ENCODE data around the gene WNT4. TPM values are rescaled to one million over a fixed set of nuclear protein-coding genes. Genes with fewer than 3 reads are reported as not detected.

WNT4 gene
- total and polyA plus RNA-seq, 10 of the 15 experiments (the other 5 are each of a cell fraction or from before 2014, with no cell fraction given), result 0.01 TPM; not detected in 9

DNA sequence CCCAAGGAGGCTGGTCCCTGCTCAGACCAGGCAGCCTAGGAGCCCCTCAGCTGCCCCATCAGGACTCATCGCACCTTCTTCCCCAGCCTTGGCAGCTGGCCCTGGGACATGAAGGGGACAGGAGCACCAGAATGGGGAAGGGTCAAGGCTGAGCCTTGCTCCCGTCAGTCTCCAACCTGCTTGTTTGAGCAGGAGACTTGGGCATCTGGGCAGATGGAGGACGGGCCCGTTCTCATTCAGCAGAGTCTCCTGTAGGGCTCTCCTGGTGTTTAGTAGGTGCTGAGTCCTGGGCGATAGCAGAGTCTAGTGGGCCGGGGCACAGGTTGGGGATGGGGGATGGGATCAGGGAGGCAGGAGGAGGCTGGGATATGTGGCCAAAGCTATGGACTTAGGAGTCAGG is 47.4 kb upstream of the WNT4 start:
- ChIA-PET RAD21 (ENCODE audit: unreplicated experiment) (no interaction called here), SMC1A (ENCODE audit: uncharacterized antibody, unreplicated experiment) (no interaction called here), CTCF (no interaction called here), POLR2A (interaction anchor here (1.4 kb wide), 1 partner anchor 11 kb away, joined by 3 read pairs; no protein-coding TSS in a partner anchor)
- intact Hi-C loops (cut with micrococcal nuclease; ENCODE audit: unreplicated experiment) (no loop called here), in situ Hi-C loops (cut with MboI) (no loop called here)
- Histone ChIP-seq H3K9me3 (replicated peaks; ENCODE audit: control insufficient read depth, insufficient read depth, low read length) (no peaks in the 10 kb centered on the region), H3K27me3 (replicated peaks in 1 of 2; ENCODE audit: control insufficient read depth in 2 of 2, insufficient read depth in 2 of 2, low read length in 1 of 2) (no peaks in the 10 kb centered on the region), H3K4me3 (no peak overlapping the region), H2AFZ (ENCODE audit: control insufficient read depth, low read depth, low read length) (no peak overlapping the region), H3K36me3 (ENCODE audit: control insufficient read depth in 2 of 2, insufficient read depth in 2 of 2, low read length in 1 of 2) (no peaks in the 10 kb centered on the region), H3K27ac (ENCODE audit: control insufficient read depth, insufficient read depth) (no peak overlapping the region), H4K20me1 (ENCODE audit: control insufficient read depth, insufficient read depth) (no peaks in the 10 kb centered on the region), H3K4me1 (ENCODE audit: control insufficient read depth, insufficient read depth, low read length) (peaks cover 9% of the 10 kb centered on the region), H3K9ac (ENCODE audit: control insufficient read depth, insufficient read depth, low read length) (no peak overlapping the region), H3K79me2 (ENCODE audit: control insufficient read depth, insufficient read depth, low read length) (no peaks in the 10 kb centered on the region), H3K4me2 (ENCODE audit: control insufficient read depth, insufficient read depth) (no peak overlapping the region)
- TF ChIP-seq CREB1 (IDR thresholded peaks at IDR 0.05; ENCODE audit: low read depth) (no peak), TCF12 (IDR thresholded peaks at IDR 0.05; ENCODE audit: low read depth, low read length) (no peak), TBL1XR1 (IDR thresholded peaks at IDR 0.05; ENCODE audit: low read depth, low read length) (no peak), EZH2 (IDR thresholded peaks at IDR 0.05; ENCODE audit: borderline replicate concordance, control insufficient read depth, low read depth, low read length) (no peak), ETV6 (conservative IDR thresholded peaks at IDR 0.05 in 1 of 2, IDR thresholded peaks at IDR 0.05 in 1 of 2; ENCODE audit: borderline replicate concordance in 1 of 2, low read depth in 1 of 2) (no peak)
- TF ChIP-seq, protein P1, sequence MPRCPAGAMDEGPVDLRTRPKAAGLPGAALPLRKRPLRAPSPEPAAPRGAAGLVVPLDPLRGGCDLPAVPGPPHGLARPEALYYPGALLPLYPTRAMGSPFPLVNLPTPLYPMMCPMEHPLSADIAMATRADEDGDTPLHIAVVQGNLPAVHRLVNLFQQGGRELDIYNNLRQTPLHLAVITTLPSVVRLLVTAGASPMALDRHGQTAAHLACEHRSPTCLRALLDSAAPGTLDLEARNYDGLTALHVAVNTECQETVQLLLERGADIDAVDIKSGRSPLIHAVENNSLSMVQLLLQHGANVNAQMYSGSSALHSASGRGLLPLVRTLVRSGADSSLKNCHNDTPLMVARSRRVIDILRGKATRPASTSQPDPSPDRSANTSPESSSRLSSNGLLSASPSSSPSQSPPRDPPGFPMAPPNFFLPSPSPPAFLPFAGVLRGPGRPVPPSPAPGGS (IDR thresholded peaks at IDR 0.05; ENCODE audit: borderline replicate concordance, insufficient read depth, low read depth, low read length, poor library complexity, severe bottlenecking), result no peak
- TF ChIP-seq, protein P2, sequence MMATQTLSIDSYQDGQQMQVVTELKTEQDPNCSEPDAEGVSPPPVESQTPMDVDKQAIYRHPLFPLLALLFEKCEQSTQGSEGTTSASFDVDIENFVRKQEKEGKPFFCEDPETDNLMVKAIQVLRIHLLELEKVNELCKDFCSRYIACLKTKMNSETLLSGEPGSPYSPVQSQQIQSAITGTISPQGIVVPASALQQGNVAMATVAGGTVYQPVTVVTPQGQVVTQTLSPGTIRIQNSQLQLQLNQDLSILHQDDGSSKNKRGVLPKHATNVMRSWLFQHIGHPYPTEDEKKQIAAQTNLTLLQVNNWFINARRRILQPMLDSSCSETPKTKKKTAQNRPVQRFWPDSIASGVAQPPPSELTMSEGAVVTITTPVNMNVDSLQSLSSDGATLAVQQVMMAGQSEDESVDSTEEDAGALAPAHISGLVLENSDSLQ (IDR thresholded peaks at IDR 0.05), result no peak
- FAIRE-seq (no peak), ATAC-seq (no peak), DNase-seq (ENCODE audit: low read depth, low spot score) (no peak)
- 28% methylated on average over 6 of the region's 6 CpGs for WGBS (ENCODE audit: insufficient coverage, insufficient replicate concordance, low lambda C conversion rate, missing lambda C conversion rate)
- BruUV-seq (replicated peaks), result no TSS peak
